Liver (tissue), 3 donors: ENCODE data around the gene CDH23.

Source experiments
- CTCF ChIP-seq: fragments of 150-350 bp; IDR thresholded peaks from 2 replicates; pipeline ENCODE4 v1.5.1; 2017; ENCODE audit warnings: improper control_type of control experiment, low read depth, low read length; ENCODE audit not compliant: missing input control
- EGR1 ChIP-seq, 2 donors: IDR thresholded peaks; 2 replicates each; pipeline ENCODE4 v1.6.1; 2016 to 2018; ENCODE audit warnings: antibody characterized with exemption in 2 of 2, low read depth in 2 of 2
- GABPA ChIP-seq, 2 donors: IDR thresholded peaks in 1 of 2; conservative IDR thresholded peaks in 1 of 2; 2 replicates each; pipeline ENCODE4 v1.6.1; 2016; ENCODE audit warnings: antibody characterized with exemption in 2 of 2, mild to moderate bottlenecking in 1 of 2, moderate library complexity in 1 of 2
- HNF4A ChIP-seq, 2 donors: conservative IDR thresholded peaks; 2 replicates each; pipeline ENCODE4 v1.6.1; 2016; ENCODE audit warnings: antibody characterized with exemption in 2 of 2, mild to moderate bottlenecking in 2 of 2
- JUND ChIP-seq, 2 donors: IDR thresholded peaks; 2 replicates each; pipeline ENCODE4 v1.6.1; 2016; ENCODE audit warnings: antibody characterized with exemption in 2 of 2
- RAD21 ChIP-seq, 2 donors: IDR thresholded peaks; 2 replicates each; pipeline ENCODE4 v1.6.1; 2016; ENCODE audit warnings: antibody characterized with exemption in 2 of 2, mild to moderate bottlenecking in 2 of 2
- RXRA ChIP-seq, 2 donors: IDR thresholded peaks; 2 replicates each; pipeline ENCODE4 v1.6.1; 2017 to 2018; ENCODE audit warnings: antibody characterized with exemption in 2 of 2, mild to moderate bottlenecking in 1 of 2
- SP1 ChIP-seq: IDR thresholded peaks from 2 replicates; pipeline ENCODE4 v1.6.1; 2018; ENCODE audit warnings: antibody characterized with exemption, mild to moderate bottlenecking
- TAF1 ChIP-seq: conservative IDR thresholded peaks from 2 replicates; pipeline ENCODE4 v1.6.1; 2016; ENCODE audit warnings: antibody characterized with exemption, mild to moderate bottlenecking
- YY1 ChIP-seq: IDR thresholded peaks from 2 replicates; pipeline ENCODE4 v1.6.1; 2016; ENCODE audit warnings: antibody characterized with exemption, mild to moderate bottlenecking
- TF ChIP-seq, protein P1 (sequence below): IDR thresholded peaks from 2 replicates; pipeline ENCODE4 v1.6.1; 2016; ENCODE audit warnings: antibody characterized with exemption
- TF ChIP-seq, protein P2 (sequence below): IDR thresholded peaks from 2 replicates; pipeline ENCODE4 v1.6.1; 2016; ENCODE audit warnings: antibody characterized with exemption, mild to moderate bottlenecking
- TF ChIP-seq, protein P3 (sequence below): IDR thresholded peaks from 2 replicates; pipeline ENCODE4 v1.6.1; 2016; ENCODE audit warnings: antibody characterized with exemption
- donor health status: healthy.
- donor health status: healthy.

DNA sequence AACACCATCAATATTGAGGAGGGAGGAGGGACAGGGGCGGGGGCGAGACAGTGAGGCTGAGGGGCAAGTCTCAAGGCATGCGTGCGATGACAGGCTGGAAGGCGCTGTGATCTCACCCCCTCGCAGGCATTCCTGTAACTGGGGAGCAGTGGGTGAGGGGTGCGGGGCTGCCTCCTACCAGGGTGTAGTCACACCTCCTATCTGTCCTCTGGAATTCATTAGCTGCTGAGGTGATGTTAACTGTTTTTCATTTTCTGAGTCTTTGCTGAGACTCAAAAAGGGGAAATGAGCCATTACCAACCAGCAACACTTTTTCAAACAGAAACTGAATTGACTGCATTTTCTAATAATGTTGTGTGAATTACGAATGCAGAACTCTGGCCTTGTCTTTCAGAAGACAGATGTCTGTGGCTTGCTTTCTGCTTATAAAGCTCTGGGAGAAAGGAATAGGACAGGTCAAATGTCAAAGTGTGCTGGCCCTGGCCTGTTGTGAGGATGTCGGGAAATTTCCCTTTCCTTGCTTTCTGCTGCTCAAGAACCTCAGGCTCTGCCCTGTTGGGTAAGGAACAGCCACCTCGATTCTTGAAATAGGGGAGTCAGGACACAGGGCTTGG, 23.7 kb upstream of the CDH23 start:
- no peak for TF ChIP-seq YY1
- TF ChIP-seq CTCF: no peak
- no peak for TF ChIP-seq JUND (IDR thresholded peaks at IDR 0.05)
- TF ChIP-seq, protein P1, sequence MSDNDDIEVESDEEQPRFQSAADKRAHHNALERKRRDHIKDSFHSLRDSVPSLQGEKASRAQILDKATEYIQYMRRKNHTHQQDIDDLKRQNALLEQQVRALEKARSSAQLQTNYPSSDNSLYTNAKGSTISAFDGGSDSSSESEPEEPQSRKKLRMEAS: no peak
- TF ChIP-seq, protein P2, sequence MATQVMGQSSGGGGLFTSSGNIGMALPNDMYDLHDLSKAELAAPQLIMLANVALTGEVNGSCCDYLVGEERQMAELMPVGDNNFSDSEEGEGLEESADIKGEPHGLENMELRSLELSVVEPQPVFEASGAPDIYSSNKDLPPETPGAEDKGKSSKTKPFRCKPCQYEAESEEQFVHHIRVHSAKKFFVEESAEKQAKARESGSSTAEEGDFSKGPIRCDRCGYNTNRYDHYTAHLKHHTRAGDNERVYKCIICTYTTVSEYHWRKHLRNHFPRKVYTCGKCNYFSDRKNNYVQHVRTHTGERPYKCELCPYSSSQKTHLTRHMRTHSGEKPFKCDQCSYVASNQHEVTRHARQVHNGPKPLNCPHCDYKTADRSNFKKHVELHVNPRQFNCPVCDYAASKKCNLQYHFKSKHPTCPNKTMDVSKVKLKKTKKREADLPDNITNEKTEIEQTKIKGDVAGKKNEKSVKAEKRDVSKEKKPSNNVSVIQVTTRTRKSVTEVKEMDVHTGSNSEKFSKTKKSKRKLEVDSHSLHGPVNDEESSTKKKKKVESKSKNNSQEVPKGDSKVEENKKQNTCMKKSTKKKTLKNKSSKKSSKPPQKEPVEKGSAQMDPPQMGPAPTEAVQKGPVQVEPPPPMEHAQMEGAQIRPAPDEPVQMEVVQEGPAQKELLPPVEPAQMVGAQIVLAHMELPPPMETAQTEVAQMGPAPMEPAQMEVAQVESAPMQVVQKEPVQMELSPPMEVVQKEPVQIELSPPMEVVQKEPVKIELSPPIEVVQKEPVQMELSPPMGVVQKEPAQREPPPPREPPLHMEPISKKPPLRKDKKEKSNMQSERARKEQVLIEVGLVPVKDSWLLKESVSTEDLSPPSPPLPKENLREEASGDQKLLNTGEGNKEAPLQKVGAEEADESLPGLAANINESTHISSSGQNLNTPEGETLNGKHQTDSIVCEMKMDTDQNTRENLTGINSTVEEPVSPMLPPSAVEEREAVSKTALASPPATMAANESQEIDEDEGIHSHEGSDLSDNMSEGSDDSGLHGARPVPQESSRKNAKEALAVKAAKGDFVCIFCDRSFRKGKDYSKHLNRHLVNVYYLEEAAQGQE: no peak
- TF ChIP-seq, protein P3, sequence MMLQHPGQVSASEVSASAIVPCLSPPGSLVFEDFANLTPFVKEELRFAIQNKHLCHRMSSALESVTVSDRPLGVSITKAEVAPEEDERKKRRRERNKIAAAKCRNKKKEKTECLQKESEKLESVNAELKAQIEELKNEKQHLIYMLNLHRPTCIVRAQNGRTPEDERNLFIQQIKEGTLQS: no peak
- TF ChIP-seq TAF1: no peak
- TF ChIP-seq HNF4A (conservative IDR thresholded peaks at IDR 0.05): no peak
- TF ChIP-seq SP1: no peak
- no peak for TF ChIP-seq GABPA (IDR thresholded peaks at IDR 0.05 in 1 of 2, conservative IDR thresholded peaks at IDR 0.05 in 1 of 2)
- no peak for TF ChIP-seq RAD21 (IDR thresholded peaks at IDR 0.05)
- no peak for TF ChIP-seq RXRA (IDR thresholded peaks at IDR 0.05)
- no peak for TF ChIP-seq EGR1 (IDR thresholded peaks at IDR 0.05; ENCODE audit: low read depth in 2 of 2)
